ENCODE results near the gene DDI2.

DNA sequence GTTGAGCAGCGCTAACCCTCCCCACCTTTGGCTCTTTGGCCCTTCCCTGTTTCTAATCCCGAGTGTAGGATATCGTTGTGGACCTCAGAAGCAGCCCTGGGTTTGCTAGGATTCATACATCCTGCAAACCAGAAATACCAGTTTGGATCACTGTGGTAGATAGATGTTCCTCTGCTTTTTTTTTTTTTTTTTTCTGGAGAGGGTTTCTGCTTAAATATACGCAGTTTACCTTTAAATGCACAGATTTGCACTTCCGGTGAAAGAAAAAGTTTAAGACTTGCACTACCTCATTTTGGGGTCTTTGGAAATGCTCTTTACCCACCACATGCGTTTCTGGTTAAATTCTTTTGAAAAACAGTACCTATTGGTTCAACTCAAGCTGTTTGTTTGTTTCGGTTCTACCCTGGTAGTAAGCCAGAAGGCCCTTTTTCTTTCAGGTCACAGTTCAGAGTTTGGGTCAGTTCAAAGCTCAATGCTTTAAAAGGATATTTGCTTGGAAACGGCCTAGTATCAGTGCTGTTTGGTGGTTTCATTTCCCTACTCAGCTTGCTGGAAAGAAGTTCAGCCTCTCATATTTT is 908 bp downstream of the DDI2 start:
- no peak for TF ChIP-seq CTCF (IDR thresholded peaks at IDR 0.05; ENCODE audit: borderline replicate concordance, extremely low read depth, low read length, poor library complexity, severe bottlenecking)
- no peak for TF ChIP-seq EZH2 (IDR thresholded peaks at IDR 0.05; ENCODE audit: borderline replicate concordance, low read depth, low read length, severe bottlenecking)
